Keratinocyte (primary cell): ENCODE measurements around the gene CAMKK2. TPM values are rescaled to one million over a fixed set of nuclear protein-coding genes. Genes with fewer than 3 reads are reported as not detected.

ENCODE experiments used
- DNase-seq: peaks from one replicate; pipeline ENCODE4 v3.0.0-alpha.2; 2011; ENCODE audit warnings: low read depth, missing footprints, low spot score
- FAIRE-seq: peaks from 2 replicates; lab custom pipeline; 2011; peaks lifted over from hg19 to GRCh38; lab: Jason Lieb, UNC
- H2AFZ ChIP-seq: 2 replicates; pipeline ENCODE4 v1.6.0; 2012; ENCODE audit warnings: low read length, control low read depth, inconsistent platforms; ENCODE audit not compliant: control insufficient read depth
- H3K27ac ChIP-seq: 2 replicates; pipeline ENCODE4 v1.5.1; 2011; ENCODE audit warnings: low read length; ENCODE audit not compliant: control insufficient read depth, insufficient read depth
- H3K27me3 ChIP-seq: 3 replicates; pipeline ENCODE4 v1.6.0; 2011; ENCODE audit warnings: low read length; ENCODE audit not compliant: control insufficient read depth, insufficient read depth; ENCODE audit errors: extremely low read depth
- H3K36me3 ChIP-seq, 2 experiments: 2 replicates in 1 of 2; 3 replicates in 1 of 2; pipeline ENCODE4 v1.5.1; 2011; ENCODE audit warnings: low read length in 2 of 2, mild to moderate bottlenecking in 1 of 2; ENCODE audit not compliant: control insufficient read depth in 2 of 2, insufficient read depth in 2 of 2; ENCODE audit errors: extremely low read depth in 1 of 2
- H3K4me1 ChIP-seq: 3 replicates; pipeline ENCODE4 v1.5.1; 2011; ENCODE audit warnings: low read length; ENCODE audit not compliant: control insufficient read depth, insufficient read depth; ENCODE audit errors: extremely low read depth
- H3K4me2 ChIP-seq: 3 replicates; pipeline ENCODE4 v1.6.0; 2011; ENCODE audit warnings: low read depth, low read length; ENCODE audit not compliant: control insufficient read depth, insufficient read depth; ENCODE audit errors: extremely low read depth
- H3K4me3 ChIP-seq, 3 experiments: fragments of 200-600 bp in 1 of 3; sonication (generic) in 1 of 3; 2 replicates in 2 of 3; 3 replicates in 1 of 3; pipeline ENCODE4 v1.5.1; 2011 to 2016; ENCODE audit warnings: low read length in 3 of 3, mild to moderate bottlenecking in 3 of 3, control low read depth in 2 of 3, inconsistent platforms in 1 of 3, low read depth in 1 of 3, mixed read lengths in 1 of 3, mixed run types in 1 of 3, moderate library complexity in 1 of 3; ENCODE audit not compliant: control insufficient read depth in 2 of 3, insufficient read depth in 2 of 3; ENCODE audit errors: extremely low read depth in 1 of 3
- H3K79me2 ChIP-seq: 2 replicates; pipeline ENCODE4 v1.6.0; 2012; ENCODE audit warnings: low read length; ENCODE audit not compliant: control insufficient read depth, insufficient read depth
- H3K9ac ChIP-seq: 3 replicates; pipeline ENCODE4 v1.6.0; 2011; ENCODE audit warnings: low read length; ENCODE audit not compliant: control insufficient read depth, insufficient read depth; ENCODE audit errors: extremely low read depth
- H3K9me1 ChIP-seq: 3 replicates; pipeline ENCODE4 v1.6.0; 2011; ENCODE audit warnings: low read length; ENCODE audit not compliant: control insufficient read depth, insufficient read depth; ENCODE audit errors: extremely low read depth
- H3K9me3 ChIP-seq: 2 replicates; pipeline ENCODE4 v1.5.1; 2012; ENCODE audit warnings: low read depth, low read length; ENCODE audit not compliant: control insufficient read depth
- H4K20me1 ChIP-seq: 3 replicates; pipeline ENCODE4 v1.6.0; 2011; ENCODE audit warnings: low read length; ENCODE audit not compliant: control insufficient read depth, insufficient read depth; ENCODE audit errors: extremely low read depth
- CTCF ChIP-seq, 3 experiments: IDR thresholded peaks in 1 of 3; conservative IDR thresholded peaks in 1 of 3; optimal IDR thresholded peaks in 1 of 3; 2 replicates in 2 of 3; 3 replicates in 1 of 3; pipeline versions ENCODE3 to v1.5.1; 2011; ENCODE audit warnings: low read length in 3 of 3, mild to moderate bottlenecking in 3 of 3, moderate library complexity in 2 of 3, control low read depth in 1 of 3, inconsistent platforms in 1 of 3; ENCODE audit not compliant: insufficient read depth in 2 of 3; ENCODE audit errors: extremely low read depth in 1 of 3
- EZH2 ChIP-seq: IDR thresholded peaks from one replicate; pipeline ENCODE4 v1.6.1; 2012; ENCODE audit warnings: inconsistent platforms, mild to moderate bottlenecking, low read length, moderate library complexity
- dilution Hi-C: fragments of 300-500 bp; cut with MboI; formaldehyde crosslinking; loops from one replicate; pipeline ENCODE4 v1.7.0; 2020; ENCODE audit warnings: low sequenced_read_pairs; ENCODE audit not compliant: extremely low pct_ligation_motif_present
- polyA plus RNA-seq, 5 experiments: library from polyadenylated mRNA; depleted of rRNA in 3 of 5; stranded (reverse) in 3 of 5; stranded (forward) in 1 of 5; unstranded in 1 of 5; fragments of >200 nt; gene quantifications; 1 replicate in 1 of 5; 2 replicates in 3 of 5; 3 replicates in 1 of 5; pipeline versions ENCODE4 v1.2.1 to v1.2.3, GENCODE V29; 2011 to 2012; ENCODE audit warnings: missing spikeins in 2 of 5, low read depth in 1 of 5, low replicate concordance in 1 of 5

CAMKK2 gene
- polyA plus RNA-seq, 1 donor (not counting 4 experiments of a cell fraction or from before 2014, with no cell fraction given), result 18.6 TPM

DNA sequence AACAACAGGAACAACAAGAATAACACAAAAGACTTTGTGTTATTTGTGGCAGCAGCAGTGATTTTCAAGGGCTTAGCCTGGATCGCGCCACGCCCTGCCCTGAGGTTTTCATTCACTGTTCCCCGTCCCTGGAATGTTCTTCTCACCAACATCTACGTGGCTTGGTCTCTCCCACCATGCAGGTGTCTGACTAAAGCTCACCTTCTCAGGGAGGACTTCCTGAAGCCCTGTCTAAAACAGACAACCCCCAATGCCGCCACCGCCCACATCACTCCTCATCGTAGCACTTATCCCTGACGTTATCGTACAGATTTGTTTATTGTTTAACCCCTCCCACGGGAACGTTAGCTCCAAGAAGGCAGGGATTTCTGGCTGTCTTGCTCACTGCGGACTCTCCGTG, 46.1 kb downstream of the CAMKK2 start:
- Histone ChIP-seq H4K20me1 (no peaks in the 10 kb centered on the region), H3K9ac (no peak overlapping the region), H3K4me3 (no peak overlapping the region), H3K27me3 (no peaks in the 10 kb centered on the region), H3K79me2 (no peaks in the 10 kb centered on the region), H2AFZ (no peak overlapping the region), H3K9me1 (no peaks in the 10 kb centered on the region), H3K9me3 (no peaks in the 10 kb centered on the region), H3K4me1 (no peaks in the 10 kb centered on the region), H3K4me2 (no peak overlapping the region), H3K36me3 (peaks cover 15 to 36% of the 10 kb centered on the region in 2 experiments), H3K27ac (no peak overlapping the region)
- FAIRE-seq (peak; percentile 9), DNase-seq (no peak)
- dilution Hi-C loops, result no loop called here
- no peak for TF ChIP-seq CTCF (optimal IDR thresholded peaks at IDR 0.05 in 1 of 3, IDR thresholded peaks at IDR 0.05 in 1 of 3, conservative IDR thresholded peaks at IDR 0.05 in 1 of 3; ENCODE audit: extremely low read depth in 1 of 3, insufficient read depth in 2 of 3, low read length in 3 of 3)
- TF ChIP-seq EZH2, result no peak

DNA sequence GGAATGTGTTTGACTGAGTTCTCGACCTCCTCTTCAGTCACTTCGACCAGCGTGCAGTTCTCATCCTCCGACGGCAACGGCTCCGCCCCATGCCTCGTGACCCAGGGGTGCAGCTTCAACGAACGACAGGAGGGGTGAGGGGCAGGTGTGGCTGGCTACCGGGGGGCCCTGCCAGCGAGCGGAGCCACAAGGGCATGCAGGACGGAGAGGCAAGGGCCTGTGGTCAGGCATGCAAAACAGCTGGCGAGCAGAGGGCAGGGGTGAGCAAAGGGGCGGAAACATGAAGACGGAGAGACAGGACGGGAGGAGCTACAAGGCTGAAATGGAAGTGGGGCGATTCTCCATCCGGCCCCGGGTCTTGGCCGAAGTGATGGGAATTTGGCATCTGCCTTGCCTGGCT, 47.9 kb downstream of the CAMKK2 start:
- Histone ChIP-seq H3K4me3 (no peak overlapping the region), H3K27ac (no peak overlapping the region), H2AFZ (no peak overlapping the region), H3K4me2 (no peak overlapping the region), H3K9me1 (no peaks in the 10 kb centered on the region), H3K27me3 (no peaks in the 10 kb centered on the region), H4K20me1 (no peaks in the 10 kb centered on the region), H3K79me2 (no peaks in the 10 kb centered on the region), H3K9me3 (no peaks in the 10 kb centered on the region), H3K36me3 (peaks cover 11 to 43% of the 10 kb centered on the region in 2 experiments), H3K9ac (no peak overlapping the region), H3K4me1 (no peaks in the 10 kb centered on the region)
- dilution Hi-C loops, result no loop called here
- DNase-seq (no peak), FAIRE-seq (no peak)
- TF ChIP-seq CTCF (optimal IDR thresholded peaks at IDR 0.05 in 1 of 3, IDR thresholded peaks at IDR 0.05 in 1 of 3, conservative IDR thresholded peaks at IDR 0.05 in 1 of 3; ENCODE audit: extremely low read depth in 1 of 3, insufficient read depth in 2 of 3, low read length in 3 of 3) (no peak), EZH2 (no peak)
